Colonic mucosa (tissue), 4 donors: Measurements from ENCODE around the gene MBLAC1. TPM values are rescaled to one million over a fixed set of nuclear protein-coding genes. Genes with fewer than 3 reads are reported as not detected.
"Not testable (repeated sequence)": the region's sequence is repeated elsewhere in the genome, so short reads cannot be mapped to it uniquely, and the experiment has no call there.

Experiments used
- DNase-seq: peaks from one replicate; pipeline ENCODE4 v3.0.0-alpha.2; 2020
- H3K27ac ChIP-seq: fragments of 200-600 bp; one replicate; pipeline ENCODE4 v1.8.0; 2021
- H3K27me3 ChIP-seq: fragments of 200-600 bp; one replicate; pipeline ENCODE4 v1.8.0; 2021
- H3K36me3 ChIP-seq: fragments of 200-600 bp; one replicate; pipeline ENCODE4 v1.8.0; 2021
- H3K4me1 ChIP-seq: fragments of 200-600 bp; one replicate; pipeline ENCODE4 v1.8.0; 2021; ENCODE audit warnings: mild to moderate bottlenecking
- H3K4me3 ChIP-seq: fragments of 200-600 bp; one replicate; pipeline ENCODE4 v1.8.0; 2021
- H3K9ac ChIP-seq, 2 donors: one replicate each; pipeline ENCODE4 v1.7.0; 2013; ENCODE audit warnings: control low read depth in 2 of 2, low read depth in 2 of 2, low read length in 2 of 2
- H3K9me3 ChIP-seq: fragments of 200-600 bp; one replicate; pipeline ENCODE4 v1.8.0; 2021
- intact Hi-C: fragments of 100-400 bp; cut with DNase I; formaldehyde crosslinking; loops from one replicate; pipeline ENCODE4 v1.14.1; 2022
- total RNA-seq, 2 donors: library from RNA; stranded (reverse); fragmentation: NEBNext Ultra II Directional in 1 of 2; extraction: Animal tissue kit (Norgen Biotek cat#: 25700) in 1 of 2; gene quantifications; one replicate each; pipeline ENCODE4 v1.2.1, GENCODE V29; 2021
- TF ChIP-seq, protein P1 (sequence below): fragments of 200-600 bp; IDR thresholded peaks from one replicate; pipeline ENCODE4 v1.8.0; 2022; ENCODE audit warnings: antibody characterized with exemption, mild to moderate bottlenecking
- donor health status: healthy.
- donor health status: DM: no; HTN: no; CAD: no.
- donor health status: DM: no; HTN: no; CAD: no.

The MBLAC1 gene
- total RNA-seq, 2 donors from 2014 or later, result 1.9 to 4.1 TPM

- TF ChIP-seq, protein P1, sequence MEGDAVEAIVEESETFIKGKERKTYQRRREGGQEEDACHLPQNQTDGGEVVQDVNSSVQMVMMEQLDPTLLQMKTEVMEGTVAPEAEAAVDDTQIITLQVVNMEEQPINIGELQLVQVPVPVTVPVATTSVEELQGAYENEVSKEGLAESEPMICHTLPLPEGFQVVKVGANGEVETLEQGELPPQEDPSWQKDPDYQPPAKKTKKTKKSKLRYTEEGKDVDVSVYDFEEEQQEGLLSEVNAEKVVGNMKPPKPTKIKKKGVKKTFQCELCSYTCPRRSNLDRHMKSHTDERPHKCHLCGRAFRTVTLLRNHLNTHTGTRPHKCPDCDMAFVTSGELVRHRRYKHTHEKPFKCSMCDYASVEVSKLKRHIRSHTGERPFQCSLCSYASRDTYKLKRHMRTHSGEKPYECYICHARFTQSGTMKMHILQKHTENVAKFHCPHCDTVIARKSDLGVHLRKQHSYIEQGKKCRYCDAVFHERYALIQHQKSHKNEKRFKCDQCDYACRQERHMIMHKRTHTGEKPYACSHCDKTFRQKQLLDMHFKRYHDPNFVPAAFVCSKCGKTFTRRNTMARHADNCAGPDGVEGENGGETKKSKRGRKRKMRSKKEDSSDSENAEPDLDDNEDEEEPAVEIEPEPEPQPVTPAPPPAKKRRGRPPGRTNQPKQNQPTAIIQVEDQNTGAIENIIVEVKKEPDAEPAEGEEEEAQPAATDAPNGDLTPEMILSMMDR, result no peak
- H3K9ac ChIP-seq, result peak overlapping the region in 1 of 2 donors; percentile 81
- no peaks in the 10 kb centered on the region for H3K9me3 ChIP-seq
- no peak for DNase-seq
- no peak overlapping the region for H3K27ac ChIP-seq
- H3K4me1 ChIP-seq, result peaks cover 17% of the 10 kb centered on the region
- no peaks in the 10 kb centered on the region for H3K27me3 ChIP-seq
- no peaks in the 10 kb centered on the region for H3K36me3 ChIP-seq
- no peak overlapping the region for H3K4me3 ChIP-seq
- intact Hi-C loops, result no loop called here
These were observed 1.8 kb downstream of the MBLAC1 start for GRCh38 chr7:100128637-100128963.

- DNase-seq, H3K36me3 ChIP-seq, H3K27ac ChIP-seq, H3K4me3 ChIP-seq, H3K9me3 ChIP-seq, H3K9ac ChIP-seq, H3K27me3 ChIP-seq: not testable (repeated sequence)
- intact Hi-C loops, result loop anchor here (5.0 to 10.0 kb wide), 2 partner anchors 138 to 215 kb away; no protein-coding TSS in a partner anchor
- peaks cover 12% of the 10 kb centered on the region for H3K4me1 ChIP-seq
These were observed 3.4 kb downstream of the MBLAC1 start for GRCh38 chr7:100130220-100130607.

DNA sequence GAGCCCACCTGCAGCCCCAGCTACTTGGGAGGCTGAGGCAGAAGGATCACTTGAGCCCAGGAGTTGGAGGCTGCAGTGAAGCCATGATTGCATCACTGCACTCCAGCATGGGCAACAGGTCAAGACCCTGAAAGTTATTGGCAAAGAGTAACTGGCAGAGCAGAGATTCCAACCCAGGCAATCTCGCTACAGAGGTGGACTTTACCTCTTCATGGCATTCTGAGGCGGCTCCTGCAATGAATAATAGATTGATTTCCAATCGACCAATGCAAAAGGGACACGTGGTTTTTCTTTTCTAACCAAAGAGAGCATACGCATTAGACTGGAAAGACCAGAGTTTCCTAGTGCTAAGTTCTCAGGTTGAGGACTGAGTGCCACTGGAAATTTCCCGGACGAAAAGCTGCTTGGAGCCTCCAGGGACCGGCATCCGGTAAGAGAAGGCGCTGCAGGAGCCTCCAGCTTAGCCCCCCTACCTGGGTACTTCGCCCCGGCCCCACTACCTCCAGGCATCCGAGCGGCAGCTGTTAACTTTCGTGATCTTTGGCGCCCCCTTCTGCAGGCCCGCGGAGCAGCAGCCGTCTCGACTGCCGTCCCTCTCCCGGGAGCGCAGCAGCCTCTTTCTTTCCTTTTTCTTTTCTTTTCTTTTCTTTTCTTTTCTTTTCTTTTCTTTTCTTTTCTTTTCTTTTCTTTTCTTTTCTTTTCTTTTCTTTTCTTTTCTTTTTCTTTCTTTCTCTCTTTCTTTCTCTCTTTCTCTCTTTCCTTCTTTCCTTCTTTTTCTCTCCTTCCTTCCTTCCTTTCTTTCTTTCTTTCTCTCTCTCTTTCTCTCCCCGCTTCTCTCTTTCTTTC is 4.1 kb downstream of the MBLAC1 start:
- peaks cover 8% of the 10 kb centered on the region for H3K4me1 ChIP-seq
- H3K4me3 ChIP-seq, result peak overlapping the region; percentile 20
- peak; percentile 91 for DNase-seq
- TF ChIP-seq, protein P1, result peak; percentile 88
- intact Hi-C loops, result loop anchor here (5.0 to 10.0 kb wide), 2 partner anchors 139 to 214 kb away; no protein-coding TSS in a partner anchor
- H3K9me3 ChIP-seq, result no peaks in the 10 kb centered on the region
- H3K36me3 ChIP-seq, result no peaks in the 10 kb centered on the region
- no peaks in the 10 kb centered on the region for H3K27me3 ChIP-seq
- H3K9ac ChIP-seq, result peak overlapping the region in 1 of 2 donors; percentile 73
- H3K27ac ChIP-seq, result no peak overlapping the region

DNA sequence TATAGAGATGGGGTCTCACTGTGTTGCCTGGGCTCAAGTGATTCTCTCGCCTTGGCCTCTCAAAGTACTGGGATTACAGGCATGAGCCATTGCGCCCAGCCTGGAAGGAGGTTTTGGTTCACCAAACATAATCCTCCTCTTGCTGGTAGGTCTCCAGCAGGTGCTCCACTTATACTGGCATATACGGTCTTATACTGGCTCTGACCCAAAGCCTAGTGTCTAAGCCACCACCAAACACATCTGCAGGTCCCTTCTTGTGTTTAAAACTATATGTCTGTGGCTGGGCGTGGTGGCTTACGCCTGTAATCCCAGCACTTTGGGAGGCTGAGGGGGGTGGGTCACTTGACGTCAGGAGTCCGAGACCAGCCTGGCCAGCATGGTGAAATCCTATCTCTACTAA is 5.4 kb downstream of the MBLAC1 start:
- TF ChIP-seq, protein P1, result no peak
- no peak overlapping the region for H3K4me3 ChIP-seq
- H3K27ac ChIP-seq, result no peak overlapping the region
- H3K9ac ChIP-seq, result no peak overlapping the region
- no peaks in the 10 kb centered on the region for H3K36me3 ChIP-seq
- no peaks in the 10 kb centered on the region for H3K9me3 ChIP-seq
- no peak for DNase-seq
- peaks cover 8% of the 10 kb centered on the region for H3K4me1 ChIP-seq
- H3K27me3 ChIP-seq, result no peaks in the 10 kb centered on the region
- intact Hi-C loops, result loop anchor here (2.0 to 10.0 kb wide), 3 partner anchors 87 to 213 kb away; partner anchors contain the start of gene PVRIG

- TF ChIP-seq, protein P1, result peak; percentile 91
- H3K4me1 ChIP-seq, result peaks cover 8% of the 10 kb centered on the region
- DNase-seq, result peak; percentile 79
- no peak overlapping the region for H3K9ac ChIP-seq
- no peak overlapping the region for H3K27ac ChIP-seq
- no peaks in the 10 kb centered on the region for H3K36me3 ChIP-seq
- H3K27me3 ChIP-seq, result no peaks in the 10 kb centered on the region
- intact Hi-C loops, result loop anchor here (2.0 to 10.0 kb wide), 3 partner anchors 86 to 212 kb away; partner anchors contain the start of gene PVRIG
- no peak overlapping the region for H3K4me3 ChIP-seq
- H3K9me3 ChIP-seq, result no peaks in the 10 kb centered on the region
These were observed 6.0 kb downstream of the MBLAC1 start for GRCh38 chr7:100132697-100133151.
